Epithelial cell of prostate (primary cell): Measurements from ENCODE around the gene CHD9.

Source experiments
- DNase-seq: peaks from one replicate; pipeline ENCODE4 v3.0.0-alpha.2; 2011; ENCODE audit warnings: low read depth, low spot score
- H3K27ac ChIP-seq: fragments of 450-650 bp; 2 replicates; pipeline ENCODE4 v1.5.1; 2017; ENCODE audit warnings: mild to moderate bottlenecking

The CHD9 gene

DNA sequence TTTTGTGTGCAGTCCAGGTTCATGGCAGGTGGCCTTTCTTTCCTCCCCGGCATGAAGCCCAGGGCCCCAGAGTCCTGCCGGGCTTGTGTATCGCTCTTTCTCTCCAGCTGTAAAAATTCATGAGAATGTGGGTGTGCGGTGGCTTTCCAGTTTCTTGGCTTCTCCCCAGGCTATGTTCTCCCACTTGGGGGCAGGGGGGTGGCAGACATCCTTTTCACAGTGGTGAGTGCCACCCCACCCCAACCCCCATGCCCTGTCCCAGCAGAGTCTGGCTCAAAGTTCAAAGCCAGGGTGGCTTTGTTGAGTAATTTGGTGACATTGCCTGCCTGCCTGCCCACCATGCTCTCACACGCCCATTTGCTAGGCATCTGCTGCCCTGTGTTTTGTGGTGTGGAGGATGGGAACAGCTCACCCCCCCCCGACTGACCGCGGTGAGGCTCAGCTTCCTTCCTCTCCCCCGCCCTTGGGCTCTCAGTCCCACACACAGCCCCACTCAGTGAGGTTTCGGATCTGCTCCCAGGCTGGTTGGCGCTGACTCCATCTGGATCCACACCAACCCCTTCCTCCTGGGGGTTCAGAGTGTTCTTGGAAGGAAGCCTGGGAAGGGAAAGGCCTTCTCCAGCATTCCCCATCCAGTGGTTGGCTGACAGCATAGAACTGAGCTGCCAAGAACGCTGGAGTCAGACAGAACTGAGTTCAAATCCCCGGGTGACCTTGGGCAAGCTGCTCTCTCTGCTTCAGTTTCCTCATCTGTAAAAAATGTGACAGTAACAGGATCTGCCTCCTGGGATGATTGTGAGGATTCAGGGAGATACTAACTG, 36.0 kb downstream of the CHD9 start:
- no peak for DNase-seq
- peak overlapping the region; percentile 36 for H3K27ac ChIP-seq

DNA sequence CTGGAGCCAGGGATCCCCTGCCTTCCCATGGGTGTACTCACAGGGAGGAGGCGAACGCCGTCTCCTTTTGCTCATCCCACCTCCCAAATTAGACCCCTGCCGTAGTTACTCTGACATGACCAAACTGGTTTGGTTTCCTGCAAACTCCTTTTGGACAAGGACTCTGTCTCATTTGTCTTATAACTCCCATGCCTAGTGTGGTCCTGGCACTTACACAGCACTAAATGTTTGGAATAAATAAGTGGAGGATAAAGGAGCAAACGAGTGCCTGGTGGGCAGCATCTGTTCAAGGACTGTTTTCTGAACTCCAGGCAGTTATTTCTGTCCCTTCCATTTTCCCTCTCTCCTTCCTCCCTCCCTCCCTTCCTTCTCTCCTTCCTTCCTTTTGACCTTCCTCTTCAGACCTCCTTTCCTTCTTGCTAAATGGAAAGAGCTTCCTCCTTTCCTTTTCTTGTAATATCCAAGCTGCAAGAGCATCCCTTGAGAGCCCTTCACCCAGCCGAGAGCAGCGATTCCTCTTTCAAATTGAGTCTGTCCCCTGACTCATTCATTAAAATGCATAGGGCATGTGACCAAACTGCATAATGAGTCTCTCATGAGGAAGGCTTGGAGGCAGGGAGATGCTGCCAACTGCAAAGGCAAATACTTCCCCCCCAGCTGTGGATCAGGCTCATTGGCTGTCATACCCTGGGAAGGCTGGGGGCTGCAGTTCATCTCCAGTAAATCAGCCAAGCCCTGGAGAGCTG, 36.8 kb downstream of the CHD9 start:
- H3K27ac ChIP-seq = peak overlapping the region; percentile 36
- no peak for DNase-seq

DNA sequence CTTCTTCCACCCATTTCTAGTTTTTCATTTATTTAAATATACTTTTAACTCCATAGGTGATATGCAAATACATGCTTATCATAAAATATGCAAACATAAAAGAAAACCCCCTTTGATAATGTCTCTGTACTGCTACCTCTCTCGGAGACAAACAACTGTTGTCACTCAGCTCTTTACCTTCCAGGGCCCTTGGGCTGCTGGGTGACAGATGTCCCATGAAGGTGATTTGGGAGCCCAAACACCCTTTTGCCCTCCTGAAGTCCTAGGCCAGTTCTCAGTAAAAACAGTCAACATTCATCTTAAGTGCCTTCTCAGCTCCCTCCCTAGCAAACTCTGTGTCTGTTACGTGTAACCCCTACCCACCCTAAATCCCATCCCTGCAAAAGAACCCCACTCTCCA, 37.5 kb downstream of the CHD9 start:
- DNase-seq = no peak
- H3K27ac ChIP-seq = no peak overlapping the region

DNA sequence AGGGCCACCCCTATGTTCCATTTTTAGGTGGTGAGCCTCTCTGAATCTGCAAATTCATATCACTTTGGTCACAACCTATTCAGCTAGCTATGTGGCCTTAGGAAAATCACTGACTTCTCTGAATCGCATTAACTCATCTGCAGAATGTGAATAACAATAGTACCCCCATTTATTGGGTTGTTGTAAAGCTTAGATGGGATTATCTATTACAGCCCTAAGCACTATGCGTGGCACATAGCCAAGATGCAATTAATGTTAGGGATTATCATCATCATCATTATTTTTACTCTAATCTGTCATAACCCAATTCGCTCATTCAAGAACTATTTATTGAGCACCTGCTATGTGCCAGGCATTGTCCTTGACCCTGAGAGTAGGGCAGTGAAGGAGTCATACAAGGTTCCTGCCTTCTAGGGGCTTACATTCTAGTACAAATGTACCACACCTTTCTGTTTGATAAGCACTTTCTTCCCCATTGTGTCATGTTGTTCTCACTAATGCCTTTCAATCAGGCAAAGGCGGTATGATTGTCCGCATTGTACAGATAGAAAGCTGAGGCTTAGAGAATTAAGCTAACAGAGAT, 38.5 kb downstream of the CHD9 start:
- H3K27ac ChIP-seq = peak overlapping the region; percentile 79

DNA sequence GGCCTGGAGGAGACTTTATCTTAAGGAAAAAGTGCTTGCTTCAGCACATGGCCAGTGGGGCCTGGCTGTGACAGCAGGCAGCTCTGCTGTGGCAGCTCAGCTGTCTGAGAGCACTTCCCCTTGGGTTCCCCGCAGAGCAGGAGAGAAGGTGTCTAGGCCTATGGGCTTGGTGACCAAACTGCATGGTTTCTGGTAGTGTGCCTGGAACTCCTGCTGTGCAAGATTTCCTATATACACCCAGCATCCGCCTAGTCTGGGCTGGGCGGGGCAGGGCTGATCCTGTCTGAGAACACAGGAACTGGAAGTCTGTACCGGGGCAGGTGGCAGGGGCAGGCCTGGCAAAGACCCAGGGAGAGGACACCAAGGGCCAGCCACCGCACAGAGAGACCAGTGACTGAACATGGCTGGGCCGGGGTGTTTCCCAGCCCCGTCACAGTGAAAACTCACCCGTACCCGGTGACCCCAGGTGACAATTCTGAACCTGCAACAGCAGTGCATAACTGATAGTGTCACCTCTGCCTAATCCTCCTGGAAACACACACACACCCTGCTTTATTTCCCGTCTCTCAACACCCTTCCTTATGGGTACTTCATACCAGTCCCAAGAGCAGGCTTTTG, 39.3 kb downstream of the CHD9 start:
- H3K27ac ChIP-seq = peak overlapping the region; percentile 79
- DNase-seq = no peak

More for the DNA sequence above, 38.5 kb downstream of the CHD9 start:
- no peak for DNase-seq

DNA sequence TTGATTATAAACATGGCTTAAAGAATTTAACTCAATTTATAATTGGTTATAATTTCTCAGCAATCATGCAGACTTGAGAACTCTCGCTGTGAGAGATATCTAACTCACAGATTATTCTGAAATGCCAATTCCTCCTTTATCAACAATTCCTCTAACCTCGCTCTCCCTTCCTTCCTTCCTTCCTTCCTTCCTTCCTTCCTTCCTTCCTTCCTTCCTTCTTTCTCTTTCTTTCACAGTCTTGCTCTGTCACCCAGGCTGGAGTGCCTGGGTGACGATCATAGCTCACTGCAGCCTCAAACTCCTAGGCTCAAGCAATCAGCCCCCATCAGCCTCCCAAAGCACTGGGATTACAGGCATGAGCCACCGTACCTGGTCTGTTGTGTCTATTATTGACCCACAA, 42.4 kb downstream of the CHD9 start:
- DNase-seq = no peak

DNA sequence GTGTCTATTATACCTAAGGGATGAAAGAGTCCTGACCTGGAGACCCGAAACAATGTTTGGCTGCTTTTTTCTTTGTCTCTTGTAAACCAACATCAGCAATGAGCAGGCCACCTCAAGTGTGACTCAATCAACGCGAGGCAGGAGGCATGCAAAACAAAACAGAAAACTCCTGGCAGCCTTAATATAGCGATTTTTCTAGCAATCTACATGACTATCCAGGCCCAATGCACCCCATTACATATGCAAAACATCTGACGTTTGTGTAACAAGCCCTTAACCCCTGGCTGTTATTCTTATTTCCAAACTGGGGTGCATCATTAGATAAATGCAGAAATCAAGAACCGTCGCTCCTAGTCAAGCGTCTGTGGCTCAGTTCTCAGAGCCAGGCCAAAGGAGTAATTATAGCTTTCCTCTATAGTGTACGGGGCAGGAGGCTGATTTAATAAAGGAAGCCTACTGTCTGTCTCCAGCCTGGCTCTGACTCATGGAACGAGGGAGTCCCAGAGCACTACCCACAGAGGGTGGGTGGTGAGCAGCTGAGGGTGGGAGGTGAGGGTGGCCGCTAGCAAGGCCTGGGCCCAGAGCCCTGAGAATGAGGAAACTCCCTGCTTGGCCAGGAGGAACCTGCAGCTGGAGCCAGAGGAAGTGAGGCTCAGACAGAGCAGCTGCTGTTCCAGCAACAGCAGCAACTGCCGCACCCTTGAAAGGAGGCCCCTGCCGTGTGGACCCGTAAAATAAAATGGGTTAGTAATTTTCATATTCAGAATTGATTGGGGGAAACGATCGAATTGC, 43.9 kb downstream of the CHD9 start:
- no peak for DNase-seq

More for the DNA sequence above, 42.4 kb downstream of the CHD9 start:
- H3K27ac ChIP-seq = peak overlapping the region; percentile 97

DNA sequence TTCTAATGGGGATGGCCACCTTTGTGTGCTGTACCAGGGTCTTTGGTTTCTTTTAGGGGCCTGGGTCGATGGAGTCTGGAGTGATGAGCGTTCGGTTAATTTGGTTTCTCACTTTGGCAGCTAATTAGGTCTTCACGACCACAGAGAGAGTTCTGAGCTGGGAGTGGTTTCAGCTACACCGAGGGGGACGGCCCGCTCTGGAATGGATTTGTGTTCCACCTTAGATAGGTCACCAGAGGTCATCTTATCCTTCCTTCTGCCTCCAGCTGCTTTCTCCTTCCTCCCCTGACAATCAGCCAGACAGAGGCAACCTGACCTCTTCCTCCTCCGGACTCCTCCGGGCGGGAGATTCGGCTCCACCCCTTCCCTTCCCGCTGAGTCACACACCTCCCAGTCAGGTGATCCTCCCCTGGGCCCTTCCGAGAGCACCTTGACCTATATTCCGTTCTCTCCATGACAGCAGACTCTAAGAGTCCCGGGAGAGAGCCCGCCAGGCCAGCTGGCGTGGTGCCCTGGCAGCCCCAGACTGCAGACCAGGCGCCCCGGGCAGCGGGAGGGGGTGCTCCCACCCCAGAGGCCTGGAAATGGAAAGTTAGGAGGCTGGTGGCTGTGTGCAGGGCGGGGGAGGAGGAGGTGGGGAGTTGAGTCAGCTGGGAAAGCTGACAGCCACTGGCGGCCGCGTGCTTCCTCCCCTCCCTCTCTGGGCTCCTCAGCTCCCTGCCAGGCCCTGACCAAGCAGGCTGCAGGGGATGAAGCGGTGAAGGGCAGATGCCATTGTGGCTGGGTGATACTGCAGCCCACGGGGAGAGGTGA, 44.7 kb downstream of the CHD9 start:
- peak; percentile 80 for DNase-seq
- peak overlapping the region; percentile 97 for H3K27ac ChIP-seq

More for the DNA sequence above, 43.9 kb downstream of the CHD9 start:
- H3K27ac ChIP-seq = peak overlapping the region; percentile 97

DNA sequence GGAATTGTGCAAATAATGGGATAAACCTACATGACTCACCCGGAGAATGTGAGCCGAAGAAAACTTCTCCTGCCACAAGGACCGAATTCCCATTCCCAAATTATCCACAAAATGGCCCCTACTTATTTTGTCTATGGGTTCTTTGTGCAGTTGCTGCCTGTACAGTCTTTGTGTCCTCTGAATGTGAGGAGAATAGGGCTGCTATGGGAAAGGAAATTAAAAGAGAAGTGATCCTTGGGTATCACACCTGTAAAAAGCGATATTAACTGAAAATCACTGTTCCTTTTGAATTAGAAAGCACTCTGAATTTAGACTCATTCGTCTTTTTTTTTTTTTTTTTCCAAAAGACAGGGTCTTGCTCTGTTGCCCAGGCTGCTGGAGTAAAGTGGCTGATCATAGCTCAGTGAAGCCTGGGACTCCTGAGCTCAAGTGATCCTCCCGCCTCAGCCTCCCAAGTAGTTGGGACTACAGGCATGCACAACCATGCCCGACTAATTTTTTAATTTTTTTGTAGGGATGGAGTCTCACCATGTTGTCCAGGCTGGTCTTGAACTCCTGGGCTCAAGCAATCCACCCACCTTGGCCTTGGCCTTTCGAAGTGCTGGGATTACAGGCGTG, 45.4 kb downstream of the CHD9 start:
- DNase-seq = no peak
- H3K27ac ChIP-seq = peak overlapping the region; percentile 97

DNA sequence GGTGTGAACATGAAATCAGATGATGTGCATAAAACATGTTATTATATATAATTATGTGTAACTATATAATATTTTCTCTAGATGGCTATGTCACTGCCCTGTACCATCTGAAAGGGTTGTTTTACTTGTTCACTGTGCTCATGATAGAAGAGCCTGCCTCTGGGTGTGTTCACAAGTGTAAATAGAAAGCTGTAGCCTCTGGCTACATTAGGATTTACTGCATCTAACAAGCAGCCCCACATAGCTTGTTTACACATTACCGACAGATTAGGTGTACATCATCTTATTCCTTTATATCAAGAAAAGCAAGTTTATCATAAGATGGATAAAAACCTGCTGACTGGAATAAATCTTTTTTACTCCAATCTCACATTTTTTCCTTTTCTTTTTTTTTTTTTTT, 46.1 kb downstream of the CHD9 start:
- peak overlapping the region; percentile 97 for H3K27ac ChIP-seq
- DNase-seq = no peak

DNA sequence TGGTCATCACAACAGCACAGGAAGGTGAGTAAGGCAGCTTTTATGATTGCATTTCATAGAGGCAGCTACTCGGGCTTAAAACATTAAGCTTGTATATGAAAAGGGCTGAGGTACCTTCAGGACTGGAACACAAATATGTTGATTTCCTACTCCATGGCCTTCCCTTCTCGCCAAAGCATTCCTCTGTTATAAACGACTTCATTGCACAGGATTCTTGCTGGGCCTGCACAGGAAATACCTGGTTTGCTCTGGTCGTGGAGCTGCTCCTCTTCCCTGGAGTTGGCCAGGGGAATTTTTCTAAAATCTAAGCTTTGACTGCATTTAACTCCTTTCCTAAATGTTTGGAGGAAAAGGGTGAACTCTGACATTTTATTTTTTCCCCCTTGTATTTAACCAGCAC, 49.0 kb downstream of the CHD9 start:
- DNase-seq = no peak
- no peak overlapping the region for H3K27ac ChIP-seq

DNA sequence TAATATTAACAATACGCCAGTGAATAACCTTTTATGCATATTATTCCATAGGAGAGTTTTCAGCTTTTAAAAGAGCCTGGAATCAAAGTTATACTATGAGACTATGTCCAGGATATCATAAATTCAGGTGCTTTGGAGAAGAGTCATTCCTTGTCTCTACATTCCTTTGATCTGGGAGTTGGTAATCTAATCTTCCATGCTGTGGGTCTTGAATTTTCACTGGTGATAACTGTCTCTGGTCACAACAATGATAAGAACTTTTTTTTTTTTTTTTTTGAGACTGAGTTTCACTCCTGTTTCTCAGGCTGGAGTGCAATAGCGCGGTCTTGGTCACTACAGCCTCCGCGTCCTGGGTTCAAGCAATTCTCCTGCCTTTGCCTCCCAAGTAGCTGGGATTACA, 50.8 kb downstream of the CHD9 start:
- DNase-seq = no peak
- no peak overlapping the region for H3K27ac ChIP-seq

DNA sequence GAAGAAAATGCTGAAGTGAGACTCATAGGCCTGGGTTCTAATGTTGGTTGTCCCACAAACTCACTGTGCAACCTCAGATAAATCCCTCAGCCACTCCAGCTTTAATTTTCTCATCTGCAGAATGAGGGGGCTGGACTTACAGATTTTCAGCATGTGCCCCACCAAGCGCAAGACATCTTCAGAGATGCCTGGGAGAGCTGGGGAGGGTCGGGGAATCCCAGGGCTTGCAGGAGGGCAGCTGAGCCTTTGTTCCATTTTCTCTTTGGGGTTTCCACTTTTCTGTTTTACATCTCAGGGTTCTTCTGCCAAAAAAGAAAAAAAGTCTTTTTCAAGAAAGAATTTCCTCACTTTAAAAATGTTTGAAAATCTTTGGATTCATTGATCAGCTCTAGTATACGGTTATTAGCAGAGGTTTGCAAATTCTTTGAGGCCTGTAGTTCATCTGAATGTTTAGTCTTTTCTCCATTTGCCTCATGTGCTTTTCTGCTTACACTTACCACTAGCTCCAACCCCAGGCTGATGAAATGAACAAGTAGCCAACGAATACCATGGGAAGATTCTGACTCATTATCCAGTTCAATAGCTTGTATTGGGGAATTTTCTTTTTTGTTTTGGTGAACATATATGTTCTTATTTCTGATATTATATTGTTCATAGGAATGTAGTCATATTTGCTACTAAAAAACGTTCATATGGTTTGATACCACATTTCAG, 56.4 kb downstream of the CHD9 start:
- H3K27ac ChIP-seq = peak overlapping the region; percentile 3
- DNase-seq = no peak

DNA sequence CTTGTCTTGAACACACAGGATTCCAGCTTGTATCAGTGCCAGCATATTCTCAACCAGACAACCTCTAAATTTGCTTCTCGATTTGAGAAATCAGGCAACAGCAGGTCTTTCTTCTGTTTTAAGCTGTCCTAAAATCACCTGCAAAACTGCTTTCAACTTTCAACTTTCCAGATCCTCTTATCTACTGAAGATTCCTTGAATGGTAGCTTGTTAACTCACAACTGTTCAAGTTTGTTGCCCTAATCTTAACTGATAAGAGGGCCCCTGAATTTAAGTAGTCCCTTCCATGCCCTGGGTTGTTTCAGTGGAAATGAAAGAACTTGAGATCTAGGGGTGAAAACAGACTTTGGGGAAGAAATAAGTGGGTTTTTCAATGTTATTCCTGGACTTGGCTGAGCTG, 57.2 kb downstream of the CHD9 start:
- DNase-seq = no peak
- H3K27ac ChIP-seq = no peak overlapping the region

DNA sequence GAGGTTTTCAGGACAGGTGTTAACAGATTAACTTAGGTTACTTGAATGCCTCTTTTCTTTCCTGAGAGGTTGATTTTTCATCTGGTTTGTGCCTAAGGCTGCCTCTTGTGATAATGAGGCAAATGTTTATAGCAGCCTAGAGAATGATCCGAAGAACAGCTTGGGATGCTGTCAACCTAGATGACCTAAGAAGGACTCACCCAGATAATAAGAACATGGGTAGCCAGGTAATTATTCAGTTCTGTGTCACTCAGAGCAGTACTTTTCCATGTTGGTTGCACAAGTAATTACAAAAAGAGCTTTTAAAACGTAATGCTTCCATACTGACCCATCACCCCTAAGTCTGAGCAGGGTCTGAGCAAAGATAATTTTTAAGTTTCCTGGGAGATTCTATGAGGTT, 60.3 kb downstream of the CHD9 start:
- no peak for DNase-seq
- H3K27ac ChIP-seq = no peak overlapping the region

DNA sequence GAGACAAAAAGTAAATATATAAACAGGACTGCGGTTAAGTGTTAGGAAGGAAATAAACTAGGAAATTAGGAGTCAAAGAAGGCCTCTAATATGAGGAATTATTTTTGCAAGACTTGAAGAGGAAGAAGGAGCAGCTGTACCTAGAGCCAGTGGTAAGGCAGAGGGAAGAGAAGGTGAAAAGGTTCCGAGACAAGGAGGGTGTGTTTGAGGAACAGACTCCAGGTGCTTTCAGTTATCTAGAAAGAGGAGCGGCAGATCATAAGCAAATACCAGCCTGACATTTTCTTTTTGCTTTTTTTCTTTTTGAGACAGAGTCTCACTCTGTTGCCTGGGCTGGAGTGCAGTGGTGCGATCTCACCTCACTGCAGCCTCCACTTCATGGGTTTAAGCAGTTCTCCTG, 61.0 kb downstream of the CHD9 start:
- DNase-seq = no peak
- no peak overlapping the region for H3K27ac ChIP-seq

DNA sequence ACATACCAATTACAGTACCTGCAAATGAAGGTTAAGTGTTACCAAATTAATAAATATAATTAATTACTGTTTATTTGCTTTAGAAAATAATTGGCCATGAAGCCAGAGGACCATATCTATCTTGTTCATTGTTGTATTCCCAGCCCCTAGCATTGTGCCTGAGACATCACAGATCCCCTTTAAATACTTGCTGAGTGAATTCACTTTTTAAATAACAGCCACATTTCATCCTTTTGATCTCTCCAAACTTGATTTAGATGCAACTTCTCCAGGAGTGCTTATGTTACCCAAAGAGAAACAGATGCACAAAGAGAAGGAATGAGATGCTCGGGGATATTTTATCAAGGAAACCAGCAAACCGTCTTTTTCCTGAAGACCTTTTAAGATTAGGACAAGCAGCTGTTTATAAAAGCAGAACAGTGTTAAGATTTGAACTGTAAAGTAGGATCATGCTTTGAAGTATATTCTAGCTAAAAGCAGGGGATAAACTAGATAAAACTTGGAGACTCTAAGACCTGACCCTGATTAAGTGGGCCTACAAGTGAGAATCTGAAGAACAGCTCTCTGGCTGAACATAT, 66.3 kb downstream of the CHD9 start:
- no peak for DNase-seq
- H3K27ac ChIP-seq = no peak overlapping the region

DNA sequence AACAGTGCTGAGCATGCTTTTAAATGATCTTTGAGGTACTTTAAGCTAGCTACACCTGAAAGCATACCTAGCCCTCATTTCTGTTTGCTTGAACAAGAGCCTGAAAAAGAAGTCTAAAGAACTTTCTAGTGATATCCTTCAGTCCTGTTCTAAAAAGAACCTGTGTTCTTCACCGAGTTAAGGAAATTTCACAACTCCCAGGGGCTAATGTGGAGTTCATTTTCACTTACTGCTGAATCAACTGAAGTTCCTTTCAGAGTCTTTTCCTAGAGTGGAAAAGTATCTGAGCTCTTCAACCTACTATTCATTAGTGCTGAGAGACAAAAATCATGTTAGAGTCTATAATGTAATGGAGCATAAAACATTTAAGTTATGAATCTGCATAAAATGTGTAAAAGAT, 66.9 kb downstream of the CHD9 start:
- DNase-seq = no peak
- no peak overlapping the region for H3K27ac ChIP-seq
